A549 (cell line): ENCODE data around the gene PARD3B. TPM values are rescaled to one million over a fixed set of nuclear protein-coding genes. Genes with fewer than 3 reads are reported as not detected.

Experiments used
- ATAC-seq, 2 experiments: fragments of 200-7000 bp in 1 of 2; fragments of >200 bp in 1 of 2; cut with Nextera tagmentation in 1 of 2; cut with Tn5 transposase in 1 of 2; 3 replicates each; pipeline versions ENCODE4 v1.8.0 to v1.9.1; 2018 to 2020; ENCODE audit warnings: mild to moderate bottlenecking in 1 of 2, moderate library complexity in 1 of 2
- CTCF ChIA-PET: fragments of 300-600 bp; sonication (Branson Sonifier 250); formaldehyde crosslinking; extraction: SDS; loops from one replicate; lab custom pipeline; 2021; ENCODE audit warnings: antibody characterized with exemption, inconsistent platforms; lab: Yijun Ruan, JAX
- POLR2A ChIA-PET: fragments of 350-600 bp; formaldehyde crosslinking; extraction: SDS; loops from one replicate; lab custom pipeline; 2021; ENCODE audit warnings: antibody characterized with exemption, inconsistent platforms; lab: Yijun Ruan, JAX
- DNase-seq, 2 experiments: peaks; one replicate each; pipeline versions ENCODE4 v3.0.0 to v3.0.0-alpha.2; 2011 to 2016; ENCODE audit warnings: low read depth in 1 of 2, low spot score in 1 of 2
- FAIRE-seq: peaks from 2 replicates; lab custom pipeline; 2011; peaks lifted over from hg19 to GRCh38; lab: Jason Lieb, UNC
- H3K27ac ChIP-seq, 2 experiments: fragments of >200 bp; sonication (Bioruptor Twin); formaldehyde crosslinking; 3 replicates each; pipeline ENCODE4 v1.5.1; 2016 to 2017
- H3K4me1 ChIP-seq: fragments of >200 bp; sonication (Bioruptor Twin); formaldehyde crosslinking; 3 replicates; pipeline ENCODE4 v1.6.1; 2016
- H3K4me2 ChIP-seq: fragments of >200 bp; sonication (Bioruptor Twin); formaldehyde crosslinking; 3 replicates; pipeline ENCODE4 v1.6.1; 2016
- H3K4me3 ChIP-seq: fragments of >200 bp; sonication (Bioruptor Twin); formaldehyde crosslinking; 3 replicates; pipeline ENCODE4 v1.5.1; 2016
- H3K9me3 ChIP-seq: fragments of >200 bp; sonication (Bioruptor Twin); formaldehyde crosslinking; 3 replicates; pipeline ENCODE4 v1.6.1; 2016
- CBX2 ChIP-seq: fragments of 200-600 bp; sonication (generic); IDR thresholded peaks from 2 replicates; pipeline ENCODE4 v1.6.1; 2016; ENCODE audit warnings: low read depth, mild to moderate bottlenecking, borderline replicate concordance
- CEBPB ChIP-seq, 2 experiments: fragments of >200 bp in 1 of 2; sonication (Bioruptor Twin) in 1 of 2; formaldehyde crosslinking in 1 of 2; IDR thresholded peaks; 2 replicates each; pipeline ENCODE4 v1.6.1; 2012 to 2016
- CHD4 ChIP-seq: fragments of 200-600 bp; sonication (generic); IDR thresholded peaks from 2 replicates; pipeline ENCODE4 v1.6.1; 2016; ENCODE audit warnings: antibody characterized with exemption, mild to moderate bottlenecking, borderline replicate concordance
- EP300 ChIP-seq, 2 experiments: fragments of >200 bp; sonication (Bioruptor Twin); formaldehyde crosslinking; IDR thresholded peaks; 2 replicates in 1 of 2; 3 replicates in 1 of 2; pipeline ENCODE4 v1.6.1; 2016 to 2017
- FOSL2 ChIP-seq, 2 experiments: fragments of 450-650 bp in 1 of 2; fragments of >200 bp in 1 of 2; sonication (Bioruptor Twin) in 1 of 2; formaldehyde crosslinking; IDR thresholded peaks; 2 replicates each; pipeline versions ENCODE4 v1.5.0 to v1.6.1; 2016 to 2020; ENCODE audit warnings: mild to moderate bottlenecking in 1 of 2, moderate library complexity in 1 of 2
- GATA3 ChIP-seq: IDR thresholded peaks from 2 replicates; pipeline ENCODE4 v1.6.1; 2012; ENCODE audit warnings: borderline replicate concordance
- HDAC2 ChIP-seq: fragments of 200-600 bp; sonication (generic); IDR thresholded peaks from 2 replicates; pipeline ENCODE4 v1.6.1; 2016
- HEYL ChIP-seq: fragments of 250-450 bp; sonication (Bioruptor Pico); IDR thresholded peaks from 2 replicates; pipeline ENCODE4 v1.8.0; 2021; ENCODE audit warnings: mild to moderate bottlenecking, moderate library complexity
- HOXA7 ChIP-seq: fragments of 250-450 bp; sonication (Bioruptor Pico); IDR thresholded peaks from 2 replicates; pipeline ENCODE4 v1.5.0; 2020; ENCODE audit warnings: mild to moderate bottlenecking, moderate library complexity
- HOXB13 ChIP-seq: fragments of 250-450 bp; sonication (Bioruptor Pico); IDR thresholded peaks from 2 replicates; pipeline ENCODE4 v1.5.0; 2020; ENCODE audit warnings: low read depth, mild to moderate bottlenecking, moderate library complexity
- MAFK ChIP-seq: fragments of 450-650 bp; IDR thresholded peaks from 2 replicates; pipeline ENCODE4 v1.6.1; 2014; ENCODE audit not compliant: partially characterized antibody
- NFE2L2 ChIP-seq: fragments of 150-350 bp; conservative IDR thresholded peaks from 2 replicates; pipeline ENCODE4 v1.6.1; 2014; ENCODE audit warnings: low read length
- PHF8 ChIP-seq: fragments of 200-600 bp; sonication (generic); IDR thresholded peaks from 2 replicates; pipeline ENCODE4 v1.6.1; 2016; ENCODE audit warnings: low read depth, mild to moderate bottlenecking, antibody characterized with exemption, moderate library complexity, borderline replicate concordance
- POLR2A ChIP-seq: IDR thresholded peaks from 2 replicates; pipeline ENCODE4 v1.6.1; 2012; ENCODE audit warnings: mild to moderate bottlenecking, low read length
- POLR2AphosphoS2 ChIP-seq: conservative IDR thresholded peaks from 2 replicates; pipeline ENCODE4 v1.6.1; 2012; ENCODE audit warnings: low read length, improper control_type of control experiment, inconsistent platforms
- RCOR1 ChIP-seq: fragments of 150-350 bp; IDR thresholded peaks from 2 replicates; pipeline ENCODE4 v1.6.1; 2014; ENCODE audit warnings: antibody characterized with exemption, low read length, low read depth
- RNF2 ChIP-seq: fragments of 200-600 bp; sonication (generic); IDR thresholded peaks from 2 replicates; pipeline ENCODE4 v1.6.1; 2016; ENCODE audit warnings: low read depth, mild to moderate bottlenecking, antibody characterized with exemption, moderate library complexity, borderline replicate concordance
- SREBF2 ChIP-seq: fragments of 450-650 bp; IDR thresholded peaks from 2 replicates; pipeline ENCODE4 v1.6.1; 2014; ENCODE audit warnings: mild to moderate bottlenecking, moderate library complexity
- TFCP2L1 ChIP-seq: fragments of 250-450 bp; sonication (Bioruptor Pico); IDR thresholded peaks from 2 replicates; pipeline ENCODE4 v1.5.0; 2021; ENCODE audit warnings: mild to moderate bottlenecking
- ZC3H11A ChIP-seq: fragments of 450-650 bp; IDR thresholded peaks from 2 replicates; pipeline ENCODE4 v1.6.1; 2014; ENCODE audit warnings: antibody characterized with exemption, mild to moderate bottlenecking
- ZNF302 ChIP-seq: fragments of 250-450 bp; sonication (Bioruptor Pico); IDR thresholded peaks from 2 replicates; pipeline ENCODE4 v1.9.0; 2021; ENCODE audit warnings: inconsistent platforms, mild to moderate bottlenecking, moderate library complexity
- ZSCAN20 ChIP-seq: fragments of 250-450 bp; sonication (Bioruptor Pico); IDR thresholded peaks from 2 replicates; pipeline ENCODE4 v1.8.0; 2022; ENCODE audit warnings: mild to moderate bottlenecking, moderate library complexity
- WGBS: methylation state at CpG from one replicate; pipeline ENCODE4 v1.1.6; 2017; ENCODE audit errors: missing lambda C conversion rate; 5-methylcytosine and 5-hydroxymethylcytosine counted together
- polyA plus RNA-seq, 4 experiments: library from polyadenylated mRNA; depleted of rRNA in 3 of 4; stranded (reverse); fragments of >200 nt; fragmentation: RNase III in 1 of 4; extraction: RNeasy Plus Mini Kit Qiagen cat#74134 plus additional on column Dnase treatment in 1 of 4; gene quantifications; 2 replicates in 3 of 4; 3 replicates in 1 of 4; pipeline ENCODE4 v1.2.3, GENCODE V29; 2011 to 2017
- TF ChIP-seq, protein P1 (sequence below): fragments of 150-350 bp; IDR thresholded peaks from 2 replicates; pipeline ENCODE4 v1.6.1; 2014; ENCODE audit warnings: low read depth, mild to moderate bottlenecking, low read length
- TF ChIP-seq, protein P2 (sequence below): fragments of 450-650 bp; IDR thresholded peaks from 2 replicates; pipeline ENCODE4 v1.6.1; 2014; ENCODE audit warnings: antibody characterized with exemption
- TF ChIP-seq, protein P3 (sequence below): fragments of 250-450 bp; sonication (Bioruptor Pico); IDR thresholded peaks from 2 replicates; pipeline ENCODE4 v1.5.0; 2020; ENCODE audit warnings: low read depth, mild to moderate bottlenecking, moderate library complexity
- TF ChIP-seq, protein P4 (sequence below): IDR thresholded peaks from 2 replicates; pipeline ENCODE4 v1.6.1; 2012
- TF ChIP-seq, protein P5 (sequence below): fragments of >200 bp; sonication (Bioruptor Twin); formaldehyde crosslinking; IDR thresholded peaks from 3 replicates; pipeline ENCODE4 v1.5.1; 2016
- TF ChIP-seq, protein P6 (sequence below): IDR thresholded peaks from 2 replicates; pipeline ENCODE4 v1.6.1; 2012; ENCODE audit warnings: low read depth, borderline replicate concordance
- TF ChIP-seq, protein P7 (sequence below): fragments of 250-450 bp; sonication (Bioruptor Pico); IDR thresholded peaks from 2 replicates; pipeline ENCODE4 v1.5.0; 2021; ENCODE audit warnings: mild to moderate bottlenecking, moderate library complexity, borderline replicate concordance

PARD3B gene
- polyA plus RNA-seq, 2 of the 4 experiments (the other 2 are of a cell fraction) = 1.2 to 2.4 TPM

DNA sequence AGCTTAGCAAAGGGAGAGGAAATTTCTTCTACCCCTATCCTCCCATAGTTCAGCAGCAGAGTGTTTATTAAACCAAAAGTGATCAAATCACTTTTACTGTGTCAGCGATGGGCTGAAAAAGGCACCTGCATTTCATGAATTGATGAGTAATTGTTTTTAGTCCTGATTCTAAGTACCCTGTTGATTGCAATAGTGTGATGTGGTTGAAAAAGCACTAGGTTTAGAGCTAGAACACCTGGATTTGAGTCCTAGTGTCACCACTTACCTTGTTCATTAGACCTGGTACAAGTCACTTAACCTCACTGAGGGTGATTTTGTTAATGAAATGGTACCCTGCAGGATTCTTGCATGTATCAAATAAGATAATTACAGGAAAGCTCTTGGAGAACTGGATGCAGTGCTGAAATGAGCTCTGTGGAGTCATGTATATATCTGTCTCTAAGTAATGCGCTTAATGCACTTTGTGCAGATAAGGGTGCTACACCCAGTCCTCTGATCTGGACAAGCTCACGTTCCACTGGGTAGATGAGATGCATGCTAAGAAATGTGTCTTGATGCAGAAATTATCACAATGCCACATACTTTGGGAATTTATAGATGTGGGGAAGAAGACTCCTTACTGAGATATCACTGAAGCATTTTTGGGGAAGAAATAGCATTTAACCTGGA is 289.6 kb downstream of the PARD3B start (continued):
- TF ChIP-seq CHD4 (no peak), NFE2L2 (no peak)
- TF ChIP-seq, protein P1, sequence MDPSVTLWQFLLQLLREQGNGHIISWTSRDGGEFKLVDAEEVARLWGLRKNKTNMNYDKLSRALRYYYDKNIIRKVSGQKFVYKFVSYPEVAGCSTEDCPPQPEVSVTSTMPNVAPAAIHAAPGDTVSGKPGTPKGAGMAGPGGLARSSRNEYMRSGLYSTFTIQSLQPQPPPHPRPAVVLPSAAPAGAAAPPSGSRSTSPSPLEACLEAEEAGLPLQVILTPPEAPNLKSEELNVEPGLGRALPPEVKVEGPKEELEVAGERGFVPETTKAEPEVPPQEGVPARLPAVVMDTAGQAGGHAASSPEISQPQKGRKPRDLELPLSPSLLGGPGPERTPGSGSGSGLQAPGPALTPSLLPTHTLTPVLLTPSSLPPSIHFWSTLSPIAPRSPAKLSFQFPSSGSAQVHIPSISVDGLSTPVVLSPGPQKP = no peak

DNA sequence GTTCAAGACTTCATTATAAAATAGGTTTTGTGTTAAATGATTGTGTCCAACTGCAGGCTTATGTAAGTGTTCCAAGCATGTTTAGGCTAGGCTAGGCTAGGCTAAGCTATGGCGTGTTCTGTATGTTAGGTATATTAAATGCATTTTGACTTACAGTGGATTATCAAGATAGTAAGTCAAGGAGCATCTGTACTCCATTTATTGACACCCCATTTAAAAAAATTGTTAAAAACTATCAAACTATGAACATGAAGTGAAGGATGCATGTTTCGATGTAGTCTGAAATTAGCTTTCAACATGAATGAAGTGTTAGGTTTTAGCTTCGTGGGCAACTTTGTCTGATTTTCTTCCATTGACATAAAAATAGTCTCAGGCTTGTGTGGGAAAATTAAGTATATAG is 290.5 kb downstream of the PARD3B start:
- ATAC-seq (no peak), DNase-seq (no peak), FAIRE-seq (no peak)
- Histone ChIP-seq H3K9me3 (no peaks in the 10 kb centered on the region), H3K4me2 (no peak overlapping the region), H3K27ac (no peak overlapping the region), H3K4me1 (no peaks in the 10 kb centered on the region), H3K4me3 (no peak overlapping the region)
- TF ChIP-seq, protein P2, sequence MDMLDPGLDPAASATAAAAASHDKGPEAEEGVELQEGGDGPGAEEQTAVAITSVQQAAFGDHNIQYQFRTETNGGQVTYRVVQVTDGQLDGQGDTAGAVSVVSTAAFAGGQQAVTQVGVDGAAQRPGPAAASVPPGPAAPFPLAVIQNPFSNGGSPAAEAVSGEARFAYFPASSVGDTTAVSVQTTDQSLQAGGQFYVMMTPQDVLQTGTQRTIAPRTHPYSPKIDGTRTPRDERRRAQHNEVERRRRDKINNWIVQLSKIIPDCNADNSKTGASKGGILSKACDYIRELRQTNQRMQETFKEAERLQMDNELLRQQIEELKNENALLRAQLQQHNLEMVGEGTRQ = no peak
- no peak for TF ChIP-seq ZNF302
- TF ChIP-seq POLR2AphosphoS2 = no peak
- no peak for TF ChIP-seq HOXA7 (CRISPR knock-in tag)
- no peak for TF ChIP-seq ZC3H11A
- TF ChIP-seq, protein P3, sequence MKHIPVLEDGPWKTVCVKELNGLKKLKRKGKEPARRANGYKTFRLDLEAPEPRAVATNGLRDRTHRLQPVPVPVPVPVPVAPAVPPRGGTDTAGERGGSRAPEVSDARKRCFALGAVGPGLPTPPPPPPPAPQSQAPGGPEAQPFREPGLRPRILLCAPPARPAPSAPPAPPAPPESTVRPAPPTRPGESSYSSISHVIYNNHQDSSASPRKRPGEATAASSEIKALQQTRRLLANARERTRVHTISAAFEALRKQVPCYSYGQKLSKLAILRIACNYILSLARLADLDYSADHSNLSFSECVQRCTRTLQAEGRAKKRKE = no peak
- no peak for TF ChIP-seq ZSCAN20 (CRISPR knock-in tag)
- no peak for TF ChIP-seq HOXB13 (CRISPR knock-in tag)
- no peak for TF ChIP-seq GATA3
- no peak for TF ChIP-seq EP300 (IDR thresholded peaks at IDR 0.05)
- TF ChIP-seq SREBF2 = no peak
- no peak for TF ChIP-seq PHF8
- TF ChIP-seq, protein P4, sequence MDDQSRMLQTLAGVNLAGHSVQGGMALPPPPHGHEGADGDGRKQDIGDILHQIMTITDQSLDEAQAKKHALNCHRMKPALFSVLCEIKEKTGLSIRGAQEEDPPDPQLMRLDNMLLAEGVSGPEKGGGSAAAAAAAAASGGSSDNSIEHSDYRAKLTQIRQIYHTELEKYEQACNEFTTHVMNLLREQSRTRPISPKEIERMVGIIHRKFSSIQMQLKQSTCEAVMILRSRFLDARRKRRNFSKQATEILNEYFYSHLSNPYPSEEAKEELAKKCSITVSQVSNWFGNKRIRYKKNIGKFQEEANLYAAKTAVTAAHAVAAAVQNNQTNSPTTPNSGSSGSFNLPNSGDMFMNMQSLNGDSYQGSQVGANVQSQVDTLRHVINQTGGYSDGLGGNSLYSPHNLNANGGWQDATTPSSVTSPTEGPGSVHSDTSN = no peak
- no peak for TF ChIP-seq HDAC2
- TF ChIP-seq POLR2A = no peak
- TF ChIP-seq, protein P5, sequence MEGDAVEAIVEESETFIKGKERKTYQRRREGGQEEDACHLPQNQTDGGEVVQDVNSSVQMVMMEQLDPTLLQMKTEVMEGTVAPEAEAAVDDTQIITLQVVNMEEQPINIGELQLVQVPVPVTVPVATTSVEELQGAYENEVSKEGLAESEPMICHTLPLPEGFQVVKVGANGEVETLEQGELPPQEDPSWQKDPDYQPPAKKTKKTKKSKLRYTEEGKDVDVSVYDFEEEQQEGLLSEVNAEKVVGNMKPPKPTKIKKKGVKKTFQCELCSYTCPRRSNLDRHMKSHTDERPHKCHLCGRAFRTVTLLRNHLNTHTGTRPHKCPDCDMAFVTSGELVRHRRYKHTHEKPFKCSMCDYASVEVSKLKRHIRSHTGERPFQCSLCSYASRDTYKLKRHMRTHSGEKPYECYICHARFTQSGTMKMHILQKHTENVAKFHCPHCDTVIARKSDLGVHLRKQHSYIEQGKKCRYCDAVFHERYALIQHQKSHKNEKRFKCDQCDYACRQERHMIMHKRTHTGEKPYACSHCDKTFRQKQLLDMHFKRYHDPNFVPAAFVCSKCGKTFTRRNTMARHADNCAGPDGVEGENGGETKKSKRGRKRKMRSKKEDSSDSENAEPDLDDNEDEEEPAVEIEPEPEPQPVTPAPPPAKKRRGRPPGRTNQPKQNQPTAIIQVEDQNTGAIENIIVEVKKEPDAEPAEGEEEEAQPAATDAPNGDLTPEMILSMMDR = no peak
- WGBS = 57% methylated on average over 3 of the region's 3 CpGs
- ChIA-PET POLR2A (no interaction called here), CTCF (no interaction called here)

DNA sequence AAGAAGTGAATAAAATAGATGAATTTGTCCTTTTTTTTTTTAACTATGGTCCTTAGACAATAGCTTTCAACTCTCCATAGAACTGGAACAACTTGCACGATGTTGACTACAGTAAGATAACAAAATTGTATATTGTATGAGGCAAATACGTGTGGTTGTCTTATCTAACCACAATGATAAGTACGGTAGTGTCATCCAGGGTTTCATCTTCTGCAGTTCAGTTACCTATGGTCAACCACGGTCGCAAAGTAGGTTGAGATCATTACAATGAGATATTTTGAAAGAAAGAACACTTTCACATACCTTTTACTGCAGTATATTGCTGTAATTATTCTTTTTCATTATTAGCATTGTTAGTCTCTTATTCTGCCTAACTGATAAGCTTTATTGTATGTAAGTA is 295.2 kb downstream of the PARD3B start:
- no peak for ATAC-seq
- WGBS = 82% methylated on average over 5 of the region's 5 CpGs

More for the DNA sequence above, 295.2 kb downstream of the PARD3B start:
- CTCF ChIA-PET = no interaction called here
- no peak for FAIRE-seq
- no peak for DNase-seq
- TF ChIP-seq, protein P6, sequence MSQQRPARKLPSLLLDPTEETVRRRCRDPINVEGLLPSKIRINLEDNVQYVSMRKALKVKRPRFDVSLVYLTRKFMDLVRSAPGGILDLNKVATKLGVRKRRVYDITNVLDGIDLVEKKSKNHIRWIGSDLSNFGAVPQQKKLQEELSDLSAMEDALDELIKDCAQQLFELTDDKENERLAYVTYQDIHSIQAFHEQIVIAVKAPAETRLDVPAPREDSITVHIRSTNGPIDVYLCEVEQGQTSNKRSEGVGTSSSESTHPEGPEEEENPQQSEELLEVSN = no peak
- TF ChIP-seq FOSL2 (IDR thresholded peaks at IDR 0.05) (no peak), FOSL2 (CRISPR knock-in tag; IDR thresholded peaks at IDR 0.05) (no peak), CBX2 (no peak), MAFK (no peak), RCOR1 (no peak), CEBPB (IDR thresholded peaks at IDR 0.05) (no peak), TFCP2L1 (CRISPR knock-in tag) (no peak), RNF2 (no peak), HEYL (no peak)
- TF ChIP-seq, protein P7, sequence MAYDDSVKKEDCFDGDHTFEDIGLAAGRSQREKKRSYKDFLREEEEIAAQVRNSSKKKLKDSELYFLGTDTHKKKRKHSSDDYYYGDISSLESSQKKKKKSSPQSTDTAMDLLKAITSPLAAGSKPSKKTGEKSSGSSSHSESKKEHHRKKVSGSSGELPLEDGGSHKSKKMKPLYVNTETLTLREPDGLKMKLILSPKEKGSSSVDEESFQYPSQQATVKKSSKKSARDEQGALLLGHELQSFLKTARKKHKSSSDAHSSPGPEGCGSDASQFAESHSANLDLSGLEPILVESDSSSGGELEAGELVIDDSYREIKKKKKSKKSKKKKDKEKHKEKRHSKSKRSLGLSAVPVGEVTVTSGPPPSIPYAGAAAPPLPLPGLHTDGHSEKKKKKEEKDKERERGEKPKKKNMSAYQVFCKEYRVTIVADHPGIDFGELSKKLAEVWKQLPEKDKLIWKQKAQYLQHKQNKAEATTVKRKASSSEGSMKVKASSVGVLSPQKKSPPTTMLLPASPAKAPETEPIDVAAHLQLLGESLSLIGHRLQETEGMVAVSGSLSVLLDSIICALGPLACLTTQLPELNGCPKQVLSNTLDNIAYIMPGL (CRISPR knock-in tag) = no peak
- peaks cover 23% of the 10 kb centered on the region for H3K4me1 ChIP-seq
- POLR2A ChIA-PET = no interaction called here
- no peak overlapping the region for H3K4me2 ChIP-seq
- no peaks in the 10 kb centered on the region for H3K9me3 ChIP-seq
- no peak overlapping the region for H3K4me3 ChIP-seq
- no peak overlapping the region for H3K27ac ChIP-seq
